ENCODE results near the gene MEPE.

The MEPE gene, protein sequence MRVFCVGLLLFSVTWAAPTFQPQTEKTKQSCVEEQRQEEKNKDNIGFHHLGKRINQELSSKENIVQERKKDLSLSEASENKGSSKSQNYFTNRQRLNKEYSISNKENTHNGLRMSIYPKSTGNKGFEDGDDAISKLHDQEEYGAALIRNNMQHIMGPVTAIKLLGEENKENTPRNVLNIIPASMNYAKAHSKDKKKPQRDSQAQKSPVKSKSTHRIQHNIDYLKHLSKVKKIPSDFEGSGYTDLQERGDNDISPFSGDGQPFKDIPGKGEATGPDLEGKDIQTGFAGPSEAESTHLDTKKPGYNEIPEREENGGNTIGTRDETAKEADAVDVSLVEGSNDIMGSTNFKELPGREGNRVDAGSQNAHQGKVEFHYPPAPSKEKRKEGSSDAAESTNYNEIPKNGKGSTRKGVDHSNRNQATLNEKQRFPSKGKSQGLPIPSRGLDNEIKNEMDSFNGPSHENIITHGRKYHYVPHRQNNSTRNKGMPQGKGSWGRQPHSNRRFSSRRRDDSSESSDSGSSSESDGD

DNA sequence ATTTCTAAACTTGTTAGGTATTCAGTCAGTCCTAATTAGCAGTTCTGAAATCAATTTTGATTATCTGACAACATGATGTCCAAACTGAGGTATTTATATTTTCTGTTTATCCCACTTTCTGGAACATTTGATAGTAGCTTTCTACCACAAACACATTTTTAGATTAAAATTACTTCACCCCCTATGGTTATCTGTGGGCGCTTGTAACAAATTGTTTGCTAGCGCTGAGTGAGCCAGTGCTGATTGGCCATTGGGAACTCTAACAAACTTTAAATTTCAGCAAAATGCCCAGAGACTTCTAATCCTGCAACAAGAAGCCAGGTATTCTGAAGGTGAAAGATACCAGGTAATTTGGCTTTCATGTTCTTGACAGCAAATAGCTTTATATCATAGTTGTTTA lies at the start of gene MEPE:
TSS of gene MEPE (plus strand) at position 301 of the 400 bp plus-strand sequence. CDS start 1,746 bp downstream, outside the sequence.
- DNase-seq (ENCODE audit: low spot score) = no peak

DNA sequence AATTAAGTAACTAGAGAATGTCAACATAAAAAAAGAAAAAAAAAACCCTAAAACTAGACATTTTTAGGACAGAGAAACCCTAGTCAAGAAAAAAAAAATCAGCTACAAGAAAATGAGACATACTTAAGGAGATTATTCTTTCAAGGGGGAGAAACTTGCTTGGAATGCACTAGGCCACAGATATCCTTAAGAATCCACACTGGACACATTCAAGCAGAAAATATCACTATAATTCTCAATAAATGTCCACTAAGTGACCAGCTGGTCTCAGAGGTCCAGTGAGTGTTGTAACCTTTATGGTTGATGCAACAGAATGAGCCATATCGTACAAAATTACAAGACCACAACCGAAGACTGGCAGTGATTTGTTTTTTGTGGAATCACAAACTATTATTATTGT lies 49.0 kb upstream of the MEPE start:
- no peak for DNase-seq (ENCODE audit: low spot score)

DNA sequence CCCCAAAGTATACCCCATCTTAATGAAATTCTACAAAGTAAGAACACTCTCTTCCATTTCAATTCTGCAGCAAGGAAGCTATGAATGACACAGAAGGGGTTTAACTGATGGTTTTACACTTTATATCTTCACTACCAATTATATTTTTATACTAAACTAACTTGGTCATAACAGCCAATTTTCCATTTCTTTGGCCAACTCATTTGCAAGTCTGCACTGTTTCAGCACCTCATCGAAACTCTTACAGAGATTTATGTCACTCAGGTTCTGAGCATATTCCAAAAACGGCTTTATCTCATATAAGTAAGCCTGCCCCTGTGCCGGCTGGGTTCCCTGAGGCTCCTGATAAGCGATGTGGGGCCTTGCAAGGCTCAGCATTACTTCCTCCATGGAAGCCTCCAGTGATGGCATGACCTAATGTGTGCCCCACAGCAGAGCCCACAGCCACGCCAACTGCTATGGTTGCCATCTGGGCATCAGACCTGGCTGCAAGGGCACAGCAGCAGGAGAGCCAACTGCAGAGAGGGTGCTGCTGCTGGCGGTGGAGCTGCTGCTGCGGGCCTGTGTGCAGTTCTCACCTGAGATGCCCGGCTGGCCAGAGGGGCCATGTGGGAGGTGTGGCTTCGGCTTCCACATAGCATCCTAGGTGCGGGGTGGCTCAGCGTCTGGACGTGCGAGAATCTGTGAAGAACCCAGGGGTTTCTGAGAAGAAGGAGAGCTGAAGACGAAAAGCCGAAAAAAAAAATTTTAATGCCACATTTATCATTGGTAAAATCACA lies 46.8 kb upstream of the MEPE start:
- DNase-seq (ENCODE audit: low spot score) = no peak

DNA sequence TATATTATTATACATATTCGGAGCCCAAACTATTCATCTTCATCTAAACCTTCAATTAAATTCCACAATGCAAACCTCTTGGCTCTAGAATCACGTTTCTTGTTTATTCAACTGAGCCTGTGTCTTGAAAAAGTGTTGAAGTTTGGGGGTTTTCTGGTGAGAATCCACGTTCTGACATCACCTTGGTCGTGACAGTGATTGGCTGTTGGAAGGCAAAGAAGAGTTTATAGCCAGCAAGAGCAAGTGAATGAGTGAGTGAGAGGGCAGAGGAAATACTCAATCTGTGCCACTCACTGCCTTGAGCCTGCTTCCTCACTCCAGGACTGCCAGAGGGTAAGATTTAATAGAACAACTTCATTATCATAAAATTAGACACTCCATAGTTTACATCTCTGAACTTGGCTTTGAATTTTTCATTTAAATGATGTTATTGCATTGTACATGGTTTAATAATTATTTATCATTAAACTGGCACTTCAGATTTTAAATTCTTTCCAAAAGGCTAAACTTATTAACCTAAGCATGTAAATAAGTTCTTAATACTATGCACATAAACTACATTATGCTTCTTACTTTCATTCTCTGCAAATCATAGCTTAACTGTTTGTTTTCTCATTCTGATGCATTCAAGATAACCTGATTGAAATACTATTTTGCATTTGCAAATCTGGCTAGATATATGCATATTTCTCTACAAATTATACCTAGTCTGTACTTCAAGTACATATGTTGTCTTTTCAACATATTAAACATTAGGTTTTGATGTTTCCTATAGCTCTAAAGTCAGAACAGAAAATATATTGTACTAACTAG lies 33.3 kb upstream of the MEPE start, which contains the start of gene IBSP:
TSS of gene IBSP (plus strand) at position 254 of the 813 bp plus-strand sequence. CDS start 2,808 bp downstream, outside the sequence.
- DNase-seq (ENCODE audit: low spot score) = no peak

DNA sequence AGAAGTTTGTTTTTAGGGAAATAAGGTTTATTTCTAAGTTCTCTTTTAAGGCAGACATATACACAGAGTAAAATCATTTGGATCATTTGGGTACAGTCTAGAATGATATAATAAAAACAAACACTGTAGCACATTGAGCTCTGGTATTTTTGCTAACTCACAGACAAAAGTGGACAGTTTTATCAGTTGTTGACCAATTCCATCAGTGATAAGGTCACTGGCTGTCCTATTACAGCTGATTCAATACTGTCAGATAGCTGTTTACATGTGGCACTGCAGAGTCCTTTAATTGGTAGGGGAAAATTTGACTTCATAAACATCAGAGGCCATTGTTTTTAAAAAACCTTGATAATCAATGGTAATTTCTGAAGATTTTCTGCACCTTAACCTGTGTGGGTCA lies 29.9 kb upstream of the MEPE start:
- DNase-seq (ENCODE audit: low spot score) = no peak

DNA sequence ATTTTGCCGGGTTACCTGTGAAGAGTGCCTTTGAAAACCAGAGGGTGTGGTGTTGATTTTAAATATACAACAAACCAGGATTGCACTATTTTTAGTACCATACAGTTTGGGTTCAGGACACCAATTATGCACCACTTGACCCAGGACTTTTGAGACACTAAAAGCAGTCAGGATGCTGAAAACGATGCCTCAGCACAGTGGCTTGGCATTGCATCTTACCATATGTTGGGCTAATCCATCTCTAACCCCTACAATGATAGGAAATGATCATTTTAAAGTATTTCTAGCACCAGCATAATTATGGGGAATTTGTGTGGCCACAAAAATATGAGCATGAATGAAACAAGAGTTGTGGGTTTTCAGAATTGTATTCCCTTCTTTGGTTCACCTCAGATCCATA lies 29.3 kb upstream of the MEPE start:
- no peak for DNase-seq (ENCODE audit: low spot score)

DNA sequence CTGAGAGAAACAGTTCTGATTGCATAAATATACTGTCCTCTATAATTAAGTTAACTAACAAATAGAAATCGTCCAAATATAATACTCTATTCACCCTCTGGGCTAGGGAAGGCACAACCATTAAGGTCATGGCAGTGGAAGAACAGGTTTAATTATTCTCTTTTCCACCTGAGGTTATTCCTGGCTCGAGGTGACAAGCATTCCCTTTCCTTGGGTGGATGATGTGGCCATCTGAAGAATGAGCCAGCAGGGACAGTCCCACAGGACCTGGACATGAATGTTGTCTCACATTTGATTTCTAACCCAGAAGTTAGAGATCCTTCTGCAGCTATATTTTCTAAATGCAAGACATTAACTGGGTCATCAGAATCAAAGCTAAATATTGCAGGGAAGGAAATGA lies 27.9 kb upstream of the MEPE start:
- DNase-seq (ENCODE audit: low spot score) = no peak

DNA sequence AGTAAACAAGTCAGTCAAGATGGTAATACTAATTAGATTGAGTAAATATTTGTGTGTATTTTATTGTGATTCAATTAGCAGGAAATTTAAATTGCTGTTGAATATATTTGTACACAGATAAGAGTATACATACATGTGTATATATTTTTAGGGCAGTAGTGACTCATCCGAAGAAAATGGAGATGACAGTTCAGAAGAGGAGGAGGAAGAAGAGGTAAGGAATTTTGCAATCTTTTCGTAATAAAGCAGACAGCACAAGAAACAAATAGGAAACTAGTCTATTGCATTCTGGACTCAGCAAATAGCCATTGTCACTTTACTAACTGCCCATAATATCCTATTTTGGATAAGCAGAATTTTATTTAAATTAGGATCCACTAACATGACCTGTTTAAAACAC lies 26.8 kb upstream of the MEPE start:
- DNase-seq (ENCODE audit: low spot score) = no peak

DNA sequence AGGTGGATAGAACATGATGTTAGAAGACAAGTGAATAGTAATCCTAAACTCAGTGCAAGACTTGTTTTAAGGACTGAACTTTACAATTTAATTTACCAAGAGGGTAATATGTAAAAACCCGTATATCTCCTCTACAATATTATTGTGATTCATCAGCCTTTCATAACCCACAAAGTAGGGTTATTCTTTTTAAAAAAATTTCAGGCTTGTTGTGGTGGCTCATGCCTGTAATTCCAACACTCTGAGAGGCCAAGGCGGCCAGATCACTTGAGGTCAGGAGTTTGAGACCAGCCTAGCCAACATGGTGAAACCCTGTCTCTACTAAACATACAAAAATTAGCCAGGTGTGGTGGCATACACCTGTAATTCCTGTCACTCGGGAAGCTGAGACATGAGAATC lies 26.2 kb upstream of the MEPE start:
- no peak for DNase-seq (ENCODE audit: low spot score)

DNA sequence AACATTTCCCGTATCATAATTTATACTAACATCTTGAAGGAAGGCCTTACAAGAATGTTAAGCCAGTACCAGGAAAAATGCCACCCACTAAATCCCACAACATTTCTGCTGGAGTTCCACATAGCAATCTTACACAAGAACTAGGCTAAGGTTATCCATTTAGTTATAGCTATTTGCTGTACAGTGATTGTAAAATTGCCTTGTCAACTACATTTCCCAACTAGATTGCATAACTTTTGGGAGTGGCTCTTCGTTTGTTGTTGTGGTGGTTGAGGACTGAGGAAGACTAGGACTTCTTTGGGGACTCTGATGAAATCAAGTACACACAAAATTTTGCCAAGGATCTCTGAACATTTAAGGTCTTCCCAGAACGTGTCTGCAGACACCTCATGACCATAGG lies 25.4 kb upstream of the MEPE start:
- DNase-seq (ENCODE audit: low spot score) = no peak

DNA sequence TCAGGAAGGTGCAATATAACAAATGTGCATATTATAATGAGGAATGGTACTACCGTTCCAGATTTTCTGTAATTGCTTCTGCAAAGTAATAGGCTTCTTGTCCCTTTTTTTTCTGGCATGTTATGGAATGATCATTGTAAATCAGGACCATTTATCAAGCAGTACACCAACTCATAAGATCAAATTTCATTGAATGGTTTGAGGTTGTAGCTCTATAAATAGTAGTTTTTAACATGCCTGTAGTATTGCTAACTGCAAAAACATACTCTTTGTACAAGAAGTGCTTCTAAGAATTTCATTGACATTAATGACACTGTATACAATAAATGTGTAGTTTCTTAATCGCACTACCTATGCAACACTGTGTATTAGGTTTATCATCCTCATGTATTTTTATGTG lies 20.8 kb upstream of the MEPE start:
- DNase-seq (ENCODE audit: low spot score) = no peak

DNA sequence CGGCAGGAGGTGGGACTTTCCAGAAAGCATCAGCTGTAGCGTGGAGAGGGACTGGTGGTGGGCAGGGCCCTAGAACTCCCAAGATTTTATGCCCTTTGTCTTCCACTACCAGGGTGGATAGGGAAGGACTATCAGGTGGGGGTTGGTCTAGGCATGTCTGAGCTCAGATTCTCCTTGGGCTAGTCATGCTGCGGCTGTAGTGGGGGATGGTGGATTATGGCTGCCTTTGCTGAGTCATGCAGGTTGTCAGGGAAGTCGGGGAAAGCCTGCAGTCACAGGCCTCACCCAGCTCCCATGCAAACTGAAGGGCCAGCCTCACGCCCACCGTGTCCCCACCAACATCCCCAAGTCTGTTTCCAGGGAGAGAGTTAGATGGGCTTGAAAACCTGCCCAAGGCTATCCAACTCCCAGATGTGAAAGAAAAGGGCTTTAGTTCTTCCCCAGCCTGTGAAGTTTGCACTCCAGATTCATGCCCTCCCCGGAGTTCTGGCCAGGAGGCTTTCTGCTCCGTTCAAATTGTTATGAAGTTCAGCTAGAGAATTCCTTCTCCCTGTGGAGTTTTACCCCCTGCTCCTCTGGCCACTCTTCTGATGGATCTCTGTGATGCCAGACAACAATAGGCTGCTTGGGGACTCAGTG lies 13.4 kb upstream of the MEPE start:
- peak; percentile 38 for DNase-seq (ENCODE audit: low spot score)

DNA sequence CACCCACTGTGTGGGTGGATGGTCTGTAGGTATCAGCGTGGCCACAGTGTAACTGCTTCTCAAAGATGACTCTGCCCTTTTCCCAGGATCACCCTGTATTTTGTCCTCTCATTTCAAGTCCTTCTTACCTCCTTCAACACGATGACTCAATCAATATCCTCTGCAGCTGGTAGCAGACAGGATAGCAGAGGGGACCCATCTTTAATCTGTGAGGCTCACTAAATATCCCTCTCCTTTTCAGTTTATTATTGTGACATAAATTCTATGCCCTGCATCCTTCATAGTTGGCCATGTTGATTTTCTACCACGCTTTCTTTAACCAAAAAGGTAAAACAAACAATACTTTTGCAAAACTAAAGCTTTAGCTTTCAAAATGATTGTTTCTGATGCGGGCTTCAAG lies 9.6 kb upstream of the MEPE start:
- DNase-seq (ENCODE audit: low spot score) = no peak

DNA sequence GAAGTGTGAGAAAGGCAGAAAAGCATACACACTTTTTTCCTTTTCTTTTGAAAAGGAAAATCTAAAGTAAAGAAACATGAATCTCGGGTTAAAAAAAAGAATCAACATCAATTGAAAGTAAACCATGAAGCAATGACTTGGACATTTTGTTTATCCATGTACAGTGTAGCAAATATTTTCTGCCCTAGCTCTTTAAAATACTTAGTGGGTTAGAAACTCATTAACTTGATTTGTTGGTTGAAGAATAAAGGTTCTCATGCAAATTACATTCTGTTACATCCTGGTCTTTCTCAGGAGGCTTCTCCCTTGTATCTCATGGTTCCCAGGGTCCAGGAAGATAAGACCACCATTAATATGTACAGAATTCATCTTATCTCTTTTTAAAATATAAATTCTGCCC lies 9.0 kb upstream of the MEPE start:
- no peak for DNase-seq (ENCODE audit: low spot score)

DNA sequence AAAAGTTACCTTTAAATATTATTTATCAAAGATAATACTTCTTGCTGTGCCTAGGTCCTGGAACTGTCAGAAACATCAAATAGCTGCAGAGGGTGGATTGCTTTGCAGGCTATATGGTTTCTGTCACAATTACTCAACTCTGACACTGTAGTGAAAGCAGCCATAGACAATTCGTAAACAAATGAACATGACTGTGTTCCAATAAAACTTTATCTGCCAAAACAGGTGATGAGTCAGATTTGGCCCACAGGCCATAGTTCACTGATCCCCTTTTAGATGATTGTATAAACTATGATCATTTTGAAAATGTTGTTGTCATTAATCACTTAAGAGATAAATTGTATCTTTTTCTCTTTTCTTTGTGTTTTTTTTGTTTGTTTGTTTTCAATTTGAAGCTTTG lies 8.4 kb upstream of the MEPE start:
- no peak for DNase-seq (ENCODE audit: low spot score)

DNA sequence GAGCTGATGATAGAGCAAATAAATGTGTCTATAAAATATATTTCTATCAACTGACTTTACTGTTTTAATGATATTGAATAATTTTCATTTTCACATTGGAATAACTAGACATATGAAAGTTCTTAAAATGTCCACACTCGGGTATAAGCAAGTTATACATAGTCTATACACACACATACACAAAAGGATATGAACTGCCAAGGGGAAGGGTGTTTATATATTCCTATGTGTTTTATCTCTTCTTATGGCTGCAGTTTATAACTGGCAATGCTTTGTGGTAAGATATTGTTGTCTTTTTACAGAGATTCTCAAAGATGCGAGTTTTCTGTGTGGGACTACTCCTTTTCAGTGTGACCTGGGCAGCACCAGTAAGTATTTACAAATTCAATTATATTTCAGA lies 1.6 kb downstream of the MEPE start:
- no peak for DNase-seq (ENCODE audit: low spot score)

DNA sequence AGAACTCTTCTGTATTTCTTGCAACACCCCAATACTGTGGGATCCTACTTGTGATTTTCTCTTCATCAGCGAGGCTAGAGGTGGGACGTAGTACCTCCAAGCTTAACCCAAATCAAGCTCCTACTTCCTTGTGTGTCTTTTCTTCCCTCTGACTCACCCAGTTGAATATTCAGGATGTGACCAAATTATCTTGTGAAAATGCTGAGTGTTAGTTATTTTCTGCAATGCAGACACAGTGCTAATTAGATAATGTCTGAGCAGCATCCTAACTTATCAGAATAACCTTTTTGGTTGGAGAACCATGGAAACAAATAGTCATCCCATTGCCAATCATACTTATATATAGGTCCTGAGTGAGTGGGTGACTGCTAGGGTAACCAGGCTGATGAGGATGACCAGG lies 2.4 kb downstream of the MEPE start:
- no peak for DNase-seq (ENCODE audit: low spot score)

DNA sequence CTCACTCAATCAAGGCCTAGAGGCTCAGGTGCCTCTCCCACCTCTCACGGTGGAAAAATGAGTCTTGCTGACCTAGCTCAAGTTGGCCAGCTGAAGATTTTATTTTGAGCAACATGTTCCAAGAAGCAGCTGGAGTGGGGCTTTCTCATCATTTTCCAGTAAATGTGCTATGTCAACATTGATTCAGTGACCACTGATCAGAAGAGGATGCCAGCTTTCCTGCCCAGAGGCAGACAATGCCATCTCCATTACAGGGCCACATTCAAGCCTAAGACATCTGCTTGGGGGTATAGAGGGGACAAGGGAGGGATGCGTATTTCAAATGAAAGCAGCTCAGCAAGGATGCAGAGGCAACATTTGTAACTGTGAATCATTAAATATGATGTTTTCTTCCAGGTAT lies 3.0 kb downstream of the MEPE start:
- no peak for DNase-seq (ENCODE audit: low spot score)

DNA sequence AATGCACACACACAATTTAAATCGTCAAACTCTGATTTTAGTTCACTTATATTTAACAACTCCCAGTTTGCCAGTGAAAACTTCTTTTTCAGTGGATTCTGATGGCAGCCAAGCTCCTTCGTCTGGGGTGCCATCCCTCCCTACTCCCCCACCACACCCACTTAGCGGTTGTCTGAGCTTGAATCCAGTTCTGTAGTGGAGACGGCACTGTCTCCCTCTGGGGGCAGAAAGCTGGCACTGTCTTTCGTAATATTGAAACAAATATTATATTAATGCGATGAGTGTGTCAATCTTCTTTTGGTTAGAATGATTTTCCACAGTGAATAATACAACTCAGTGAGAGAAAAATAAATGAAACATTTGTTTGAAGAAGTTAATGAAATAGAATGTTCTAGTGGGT lies 5.4 kb downstream of the MEPE start:
- no peak for DNase-seq (ENCODE audit: low spot score)

DNA sequence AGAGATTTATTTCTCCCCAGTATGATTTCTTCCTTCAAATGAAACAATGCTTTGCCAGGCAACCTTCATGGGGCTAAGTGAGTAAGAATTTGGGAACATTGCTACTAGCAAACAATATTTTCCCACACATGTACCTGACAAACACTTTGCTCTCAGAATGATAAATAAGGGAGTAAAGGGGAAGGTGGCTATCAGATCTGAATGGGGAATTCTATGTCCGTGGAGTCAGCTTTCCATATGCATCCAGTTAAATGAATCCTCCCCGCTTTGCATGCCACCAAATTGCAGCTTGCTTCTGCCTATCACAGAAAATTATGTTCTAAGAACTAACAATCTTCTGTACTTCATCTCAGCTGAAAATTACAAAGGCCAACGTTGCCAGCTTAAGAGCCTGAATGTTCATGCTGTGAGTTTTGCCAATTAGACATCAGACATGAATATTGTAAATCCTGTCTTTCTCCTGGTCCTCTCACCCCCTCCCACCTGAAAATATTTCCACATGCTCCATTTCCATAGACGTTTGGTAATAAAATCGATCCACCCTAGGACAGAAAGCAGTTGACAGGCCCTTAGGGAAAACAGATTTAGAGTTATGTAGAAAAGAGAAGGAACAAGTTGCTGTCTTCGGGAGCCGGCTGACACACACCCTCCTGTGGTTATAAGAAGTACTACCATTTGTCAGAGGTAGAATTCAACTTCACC lies 6.3 kb downstream of the MEPE start:
- peak; percentile 34 for DNase-seq (ENCODE audit: low spot score)

DNA sequence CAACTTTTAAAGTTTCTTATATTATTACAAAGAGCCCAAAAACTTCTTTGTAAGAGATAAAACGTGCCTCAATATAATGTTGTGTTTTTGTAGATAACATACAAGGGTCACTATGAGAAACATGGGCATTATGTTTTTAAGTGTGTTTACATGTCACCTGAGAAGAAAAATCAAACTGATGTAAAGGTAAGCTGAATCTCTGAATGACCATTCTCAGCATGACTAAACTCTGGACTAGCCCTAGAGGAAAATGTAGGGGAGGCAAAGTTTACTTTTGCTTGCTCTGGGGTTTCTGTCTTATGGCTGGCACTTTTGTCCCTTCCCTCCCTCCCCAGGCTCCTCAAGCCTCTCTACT lies 6.8 kb downstream of the MEPE start:
- DNase-seq (ENCODE audit: low spot score) = no peak
